Stimulated activated CD8-positive, alpha-beta memory T cell treated with anti-CD3 and anti-CD28 coated beads, Interleukin-4, amount 100 ng/mL, for 1 hour (primary cell): ENCODE data around the gene NUDT14.

Experiments
- DNase-seq, 2 donors: peaks; one replicate each; pipeline ENCODE4 v3.0.0-alpha.2; 2020; ENCODE audit warnings: low read depth in 2 of 2, low spot score in 1 of 2

The NUDT14 gene

GRCh38 chr14:105177082-105177481 lies 4.0 kb downstream of the NUDT14 start:
- DNase-seq = no peak

- DNase-seq = no peak
Measured at GRCh38 chr14:105176513-105176912, 4.6 kb downstream of the NUDT14 start.

GRCh38 chr14:105173901-105174894 lies 6.9 kb downstream of the NUDT14 start:
- no peak for DNase-seq

- DNase-seq = no peak
Measured at GRCh38 chr14:105173145-105173544, 8.0 kb downstream of the NUDT14 start.

GRCh38 chr14:105172476-105172875 lies 8.6 kb downstream of the NUDT14 start:
- no peak for DNase-seq

- DNase-seq = no peak
Measured at GRCh38 chr14:105171004-105171673, 10.0 kb downstream of the NUDT14 start.

GRCh38 chr14:105169776-105170655 lies 11.1 kb downstream of the NUDT14 start:
- no peak for DNase-seq

- no peak for DNase-seq
Measured at GRCh38 chr14:105168979-105169507, 12.1 kb downstream of the NUDT14 start.

- DNase-seq = no peak
Measured at GRCh38 chr14:105168496-105168978, 12.6 kb downstream of the NUDT14 start, which contains the start of gene JAG2. JAG2 (minus strand) TSS chr14:105168776; CDS start chr14:105168420, 356 bp downstream.

GRCh38 chr14:105168093-105168420 lies 13.1 kb downstream of the NUDT14 start:
- no peak for DNase-seq

GRCh38 chr14:105167303-105168092 lies 13.6 kb downstream of the NUDT14 start:
- no peak for DNase-seq

GRCh38 chr14:105166571-105167302 lies 14.4 kb downstream of the NUDT14 start:
- DNase-seq = no peak

GRCh38 chr14:105165761-105166485 lies 15.2 kb downstream of the NUDT14 start:
- DNase-seq = no peak

GRCh38 chr14:105165134-105165704 lies 15.9 kb downstream of the NUDT14 start:
- DNase-seq = no peak

- DNase-seq = no peak
Measured at GRCh38 chr14:105163040-105163742, 17.9 kb downstream of the NUDT14 start.

- no peak for DNase-seq
Measured at GRCh38 chr14:105162669-105162979, 18.5 kb downstream of the NUDT14 start.

GRCh38 chr14:105161964-105162668 lies 19.0 kb downstream of the NUDT14 start:
- no peak for DNase-seq
